Testis (tissue), 3 donors: Measurements from ENCODE around the gene SORCS3. TPM values are rescaled to one million over a fixed set of nuclear protein-coding genes. Genes with fewer than 3 reads are reported as not detected.

Experiments
- DNase-seq: peaks from one replicate; pipeline ENCODE4 v3.0.0-alpha.2; 2019
- H3K27ac ChIP-seq, 2 donors: fragments of 200-600 bp; sonication (generic); one replicate each; pipeline ENCODE4 v1.5.1; 2019
- H3K27me3 ChIP-seq: fragments of 200-600 bp; sonication (generic); one replicate; pipeline ENCODE4 v1.5.1; 2019
- H3K36me3 ChIP-seq: fragments of 200-600 bp; sonication (generic); one replicate; pipeline ENCODE4 v1.5.1; 2017; ENCODE audit warnings: low read depth; ENCODE audit errors: missing control alignments
- H3K4me1 ChIP-seq: fragments of 200-600 bp; sonication (generic); one replicate; pipeline ENCODE4 v1.5.1; 2019
- H3K4me3 ChIP-seq, 2 donors: fragments of 200-600 bp; sonication (generic); one replicate each; pipeline ENCODE4 v1.5.1; 2017 to 2019
- H3K9me3 ChIP-seq: fragments of 200-600 bp; sonication (generic); one replicate; pipeline ENCODE4 v1.5.1; 2017
- CTCF ChIP-seq, 3 experiments: fragments of 450-650 bp in 2 of 3; fragments of 200-600 bp in 1 of 3; sonication (generic) in 1 of 3; IDR thresholded peaks; one replicate each; pipeline ENCODE4 v1.5.1; 2016 to 2019; ENCODE audit warnings: antibody characterized with exemption in 3 of 3, mild to moderate bottlenecking in 2 of 3, moderate library complexity in 1 of 3
- POLR2A ChIP-seq: fragments of 450-650 bp; IDR thresholded peaks from one replicate; pipeline ENCODE4 v1.6.1; 2017; ENCODE audit warnings: antibody characterized with exemption, mild to moderate bottlenecking, moderate library complexity
- WGBS, 2 donors: methylation state at CpG; one replicate each; pipeline ENCODE4 v1.1.5; 2018; 5-methylcytosine and 5-hydroxymethylcytosine counted together
- intact Hi-C: fragments of 100-400 bp; cut with DNase I; formaldehyde crosslinking; loops from one replicate; pipeline ENCODE4 v1.15.1; 2023; ENCODE audit warnings: low total_unique reads
- polyA plus RNA-seq: library from polyadenylated mRNA; stranded (reverse); fragments of 350-450 nt; fragmentation: Illumina TruSeq; extraction: RNeasy Lipid Tissue Mini Kit (QIAGEN cat#74804); gene quantifications from one replicate; pipeline ENCODE4 v1.2.3, GENCODE V29; 2014; ENCODE audit warnings: low read depth, low replicate concordance; ENCODE audit not compliant: insufficient read depth
- total RNA-seq, 2 donors: library from RNA; depleted of rRNA; stranded (reverse); fragments of >200 nt; gene quantifications; one replicate each; pipeline ENCODE4 v1.2.3, GENCODE V29; 2016

Gene SORCS3
- total and polyA plus RNA-seq, 3 donors from 2014 or later = 1.3 to 2.2 (median 1.7) TPM

DNA sequence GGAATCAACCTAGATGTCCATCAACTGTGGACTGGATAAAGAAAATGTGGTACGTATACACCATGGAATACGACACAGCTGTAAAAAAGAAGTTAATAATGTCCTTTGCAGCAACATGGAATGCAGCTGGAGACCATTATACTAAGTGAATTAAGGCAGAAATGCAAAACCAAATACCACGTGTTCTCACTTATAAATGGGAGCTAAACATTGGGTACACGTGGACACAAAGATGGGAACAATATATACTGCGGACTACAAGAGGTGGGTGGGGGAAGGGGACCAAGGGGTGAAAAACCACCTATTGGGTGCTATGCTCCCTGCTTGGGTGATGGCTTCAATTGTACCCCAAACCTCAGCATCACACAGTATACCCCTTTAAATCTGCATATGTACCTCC lies 385.5 kb downstream of the SORCS3 start:
- TF ChIP-seq POLR2A = no peak
- no peak for TF ChIP-seq CTCF (IDR thresholded peaks at IDR 0.05)
- Histone ChIP-seq H3K4me3 (no peak overlapping the region), H3K9me3 (no peaks in the 10 kb centered on the region), H3K27me3 (no peaks in the 10 kb centered on the region), H3K36me3 (no peaks in the 10 kb centered on the region), H3K27ac (no peak overlapping the region), H3K4me1 (no peaks in the 10 kb centered on the region)
- no peak for DNase-seq
- WGBS, 2 donors = 91 to 92% methylated on average over 5 of the region's 5 CpGs
- intact Hi-C loops = no loop called here

DNA sequence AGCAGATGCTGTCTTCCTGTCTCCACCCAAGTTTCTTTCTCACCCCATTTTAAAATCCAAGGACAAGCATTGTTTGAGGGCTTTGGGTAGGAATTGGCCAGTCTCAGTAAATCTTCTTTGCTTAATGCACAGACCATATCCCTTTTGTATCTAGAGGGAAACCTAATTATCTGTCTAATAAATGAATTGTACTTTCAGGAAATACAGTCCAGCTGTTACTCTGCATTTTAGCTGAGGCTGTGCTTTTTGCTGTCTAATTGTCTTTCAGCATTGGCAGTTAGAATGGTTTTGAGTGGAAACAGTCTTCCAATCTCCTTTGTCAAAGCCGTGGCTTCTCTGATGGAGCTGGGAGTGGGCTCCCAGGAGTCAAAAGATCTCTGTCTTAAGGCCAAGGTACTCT lies 388.2 kb downstream of the SORCS3 start:
- Histone ChIP-seq H3K27ac (no peak overlapping the region), H3K36me3 (no peaks in the 10 kb centered on the region), H3K27me3 (no peaks in the 10 kb centered on the region), H3K4me1 (no peaks in the 10 kb centered on the region), H3K9me3 (no peaks in the 10 kb centered on the region), H3K4me3 (no peak overlapping the region)
- TF ChIP-seq CTCF (IDR thresholded peaks at IDR 0.05) (no peak), POLR2A (no peak)
- intact Hi-C loops = no loop called here
- 42 to 69% methylated on average over 1 of the region's 1 CpG for WGBS, 2 donors
- no peak for DNase-seq

- TF ChIP-seq CTCF (IDR thresholded peaks at IDR 0.05) = no peak
- no peak for TF ChIP-seq POLR2A
These were observed 395.9 kb downstream of the SORCS3 start for GRCh38 chr10:105037022-105037421.

GRCh38 chr10:105041956-105042355 lies 400.9 kb downstream of the SORCS3 start:
- no peak for DNase-seq
- TF ChIP-seq CTCF (IDR thresholded peaks at IDR 0.05) (no peak), POLR2A (no peak)
- Histone ChIP-seq H3K4me3 (no peak overlapping the region), H3K36me3 (no peaks in the 10 kb centered on the region), H3K27ac (no peak overlapping the region), H3K27me3 (no peaks in the 10 kb centered on the region), H3K4me1 (no peaks in the 10 kb centered on the region), H3K9me3 (no peaks in the 10 kb centered on the region)
- WGBS, 2 donors = 86 to 96% methylated on average over 1 of the region's 1 CpG
- intact Hi-C loops = no loop called here

More at GRCh38 chr10:105037022-105037421, 395.9 kb downstream of the SORCS3 start:
- no peaks in the 10 kb centered on the region for H3K27me3 ChIP-seq
- H3K27ac ChIP-seq = no peak overlapping the region
- no peaks in the 10 kb centered on the region for H3K36me3 ChIP-seq
- H3K4me1 ChIP-seq = no peaks in the 10 kb centered on the region
- no peaks in the 10 kb centered on the region for H3K9me3 ChIP-seq
- DNase-seq = no peak
- H3K4me3 ChIP-seq = no peak overlapping the region
- intact Hi-C loops = no loop called here

DNA sequence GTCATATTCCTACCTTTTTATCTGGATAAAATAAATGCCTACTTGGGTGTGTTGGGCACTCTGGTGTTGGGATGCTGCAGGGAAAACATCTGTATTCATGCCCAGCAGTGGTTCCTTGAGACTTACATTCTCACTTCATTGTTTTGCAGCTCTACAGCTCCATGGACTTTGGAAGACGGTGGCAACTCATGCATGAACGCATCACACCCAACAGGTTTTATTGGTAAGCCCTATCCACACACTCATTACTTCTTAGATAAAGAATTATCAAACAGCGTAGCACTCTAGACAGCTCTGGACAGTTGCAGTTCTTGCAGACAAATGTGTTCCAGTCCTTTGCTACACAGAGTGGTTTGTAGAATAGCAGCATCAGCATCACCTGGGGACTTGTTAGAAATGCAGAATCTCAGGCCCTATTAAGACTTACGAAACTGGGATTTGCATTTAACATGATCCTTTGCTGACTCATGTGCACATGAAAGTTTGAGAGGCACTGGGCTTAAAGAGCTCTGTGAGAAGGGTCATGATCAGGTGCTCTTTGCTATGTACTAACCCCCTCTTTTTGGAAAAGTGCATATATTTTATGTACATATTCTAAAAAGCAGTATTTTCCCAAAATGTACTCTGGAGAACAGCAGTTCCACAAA lies 401.9 kb downstream of the SORCS3 start:
- no peaks in the 10 kb centered on the region for H3K4me1 ChIP-seq
- TF ChIP-seq CTCF (IDR thresholded peaks at IDR 0.05) (no peak), POLR2A (no peak)
- H3K4me3 ChIP-seq = no peak overlapping the region
- H3K27me3 ChIP-seq = no peaks in the 10 kb centered on the region
- DNase-seq = no peak
- WGBS, 2 donors = 86 to 95% methylated on average over 4 of the region's 4 CpGs
- no peak overlapping the region for H3K27ac ChIP-seq
- no peaks in the 10 kb centered on the region for H3K9me3 ChIP-seq
- intact Hi-C loops = no loop called here
- no peaks in the 10 kb centered on the region for H3K36me3 ChIP-seq
